Activated CD8-positive, alpha-beta memory T cell treated with anti-CD3 and anti-CD28 coated beads, Interleukin-2, amount 50 U/mL, for 4 hours (primary cell): ENCODE data around the gene AMBP.
"Not testable (repeated sequence)": the region's sequence is repeated elsewhere in the genome, so short reads cannot be mapped to it uniquely, and the experiment has no call there.

Experiments used
- DNase-seq: peaks from one replicate; pipeline ENCODE4 v3.0.0-alpha.2; 2020

Gene AMBP

DNA sequence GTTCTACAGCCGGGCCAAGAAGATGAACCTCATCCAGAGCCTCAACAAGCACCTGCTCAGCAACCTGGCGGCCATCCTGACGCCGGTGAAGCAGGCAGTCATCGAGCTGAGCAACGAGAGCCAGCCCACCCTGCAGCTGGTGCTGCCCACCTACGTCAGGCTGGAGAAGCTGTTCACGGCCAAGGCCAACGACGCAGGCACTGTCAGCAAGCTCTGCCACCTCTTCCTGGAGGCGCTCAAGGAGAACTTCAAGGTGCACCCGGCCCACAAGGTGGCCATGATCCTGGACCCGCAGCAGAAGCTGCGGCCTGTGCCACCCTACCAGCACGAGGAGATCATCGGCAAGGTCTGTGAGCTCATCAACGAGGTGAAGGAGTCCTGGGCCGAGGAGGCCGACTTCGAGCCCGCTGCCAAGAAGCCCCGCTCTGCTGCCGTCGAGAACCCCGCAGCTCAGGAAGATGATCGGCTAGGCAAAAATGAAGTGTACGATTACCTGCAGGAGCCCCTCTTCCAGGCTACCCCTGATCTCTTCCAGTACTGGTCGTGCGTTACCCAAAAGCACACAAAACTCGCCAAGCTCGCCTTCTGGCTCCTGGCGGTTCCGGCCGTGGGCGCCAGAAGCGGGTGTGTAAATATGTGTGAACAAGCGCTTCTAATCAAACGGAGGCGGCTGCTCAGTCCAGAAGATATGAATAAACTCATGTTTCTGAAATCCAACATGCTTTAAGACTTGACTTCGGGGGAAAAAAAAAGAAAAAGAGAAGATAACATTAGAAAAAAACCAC lies 28.5 kb downstream of the AMBP start:
- no peak for DNase-seq

DNA sequence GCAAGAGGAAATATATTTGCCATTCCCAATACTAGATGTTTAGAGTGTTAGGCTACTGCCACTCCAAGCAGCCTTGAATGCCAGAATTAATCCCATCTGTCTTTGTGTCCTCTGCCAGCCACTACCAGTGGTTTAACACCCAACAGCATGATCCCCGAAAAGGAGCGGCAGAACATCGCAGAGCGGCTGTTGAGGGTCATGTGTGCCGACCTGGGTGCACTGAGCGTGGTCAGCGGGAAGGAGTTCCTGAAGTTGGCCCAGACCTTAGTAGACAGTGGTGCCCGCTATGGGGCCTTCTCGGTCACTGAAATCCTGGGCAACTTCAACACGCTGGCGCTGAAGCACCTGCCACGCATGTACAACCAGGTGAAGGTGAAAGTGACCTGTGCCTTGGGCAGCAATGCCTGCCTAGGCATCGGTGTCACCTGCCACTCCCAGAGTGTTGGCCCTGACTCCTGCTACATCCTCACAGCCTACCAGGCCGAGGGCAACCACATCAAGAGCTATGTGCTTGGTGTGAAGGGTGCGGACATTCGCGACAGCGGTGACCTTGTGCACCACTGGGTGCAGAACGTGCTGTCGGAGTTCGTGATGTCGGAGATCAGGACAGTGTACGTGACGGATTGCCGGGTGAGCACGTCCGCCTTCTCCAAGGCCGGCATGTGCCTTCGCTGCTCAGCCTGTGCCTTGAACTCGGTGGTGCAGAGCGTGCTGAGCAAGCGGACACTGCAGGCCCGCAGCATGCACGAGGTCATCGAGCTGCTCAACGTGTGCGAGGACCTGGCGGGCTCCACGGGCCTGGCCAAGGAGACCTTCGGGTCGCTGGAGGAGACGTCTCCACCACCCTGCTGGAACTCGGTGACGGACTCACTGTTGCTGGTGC lies 29.3 kb downstream of the AMBP start:
- no peak for DNase-seq

DNA sequence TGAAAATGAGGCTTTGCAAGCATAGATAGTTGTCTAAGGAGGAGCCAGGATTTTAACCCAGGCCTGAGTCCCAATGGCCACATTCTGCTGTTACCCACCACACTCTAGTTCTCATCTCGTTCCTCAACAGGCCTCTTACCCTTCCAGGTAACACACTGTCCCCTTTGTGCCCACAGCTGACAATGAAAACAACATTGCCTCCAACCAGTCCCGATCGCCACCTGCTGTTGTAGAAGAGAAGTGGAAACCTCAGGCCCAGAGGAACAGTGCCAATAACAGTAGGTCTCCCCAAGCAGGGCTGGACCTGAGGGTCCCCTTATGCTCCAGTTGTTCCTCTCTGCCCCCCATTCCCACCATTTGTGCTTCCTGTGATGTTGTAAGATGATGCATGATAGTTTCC lies 30.4 kb downstream of the AMBP start:
- no peak for DNase-seq

DNA sequence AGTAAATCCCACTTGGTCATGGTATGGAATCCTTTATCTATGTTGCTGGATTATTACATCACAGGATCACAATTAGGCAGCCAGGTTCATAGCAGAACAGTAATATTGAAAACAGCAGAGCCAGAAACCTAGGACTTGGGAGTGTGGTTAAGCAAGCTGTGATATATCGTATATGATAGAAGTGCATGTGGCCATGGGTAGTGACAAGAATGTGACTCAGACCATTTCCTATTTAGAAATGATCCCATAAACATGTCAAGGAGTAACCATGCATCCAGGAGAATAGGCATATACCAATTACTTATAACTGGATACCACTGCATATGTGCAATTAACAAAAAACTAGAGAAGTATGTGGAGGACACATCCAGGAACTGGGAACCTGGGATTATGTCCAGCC lies 31.2 kb downstream of the AMBP start:
- DNase-seq = no peak

DNA sequence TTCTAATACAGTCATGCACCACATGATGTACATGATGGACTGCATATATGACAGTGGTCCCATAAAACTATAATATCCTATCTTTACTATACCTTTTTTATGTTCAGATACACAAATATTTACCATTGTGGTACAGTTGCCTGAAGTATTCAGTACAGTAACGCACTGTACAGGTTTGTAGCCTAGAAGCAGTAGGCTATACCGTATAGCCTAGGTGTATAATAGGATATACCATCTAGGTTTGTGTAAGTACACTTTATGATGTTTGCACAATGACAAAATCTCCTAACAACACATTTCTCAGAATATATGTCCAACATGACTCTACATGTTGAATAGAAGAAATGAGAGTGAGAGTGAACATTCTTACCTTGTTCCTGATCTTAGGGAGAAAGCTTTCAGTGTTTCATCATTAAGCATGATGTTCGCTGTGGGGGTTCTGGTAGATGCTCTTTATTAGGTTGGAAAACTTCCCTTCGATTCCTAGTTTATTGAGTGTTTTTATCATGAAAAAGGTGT lies 31.8 kb downstream of the AMBP start:
- no peak for DNase-seq

DNA sequence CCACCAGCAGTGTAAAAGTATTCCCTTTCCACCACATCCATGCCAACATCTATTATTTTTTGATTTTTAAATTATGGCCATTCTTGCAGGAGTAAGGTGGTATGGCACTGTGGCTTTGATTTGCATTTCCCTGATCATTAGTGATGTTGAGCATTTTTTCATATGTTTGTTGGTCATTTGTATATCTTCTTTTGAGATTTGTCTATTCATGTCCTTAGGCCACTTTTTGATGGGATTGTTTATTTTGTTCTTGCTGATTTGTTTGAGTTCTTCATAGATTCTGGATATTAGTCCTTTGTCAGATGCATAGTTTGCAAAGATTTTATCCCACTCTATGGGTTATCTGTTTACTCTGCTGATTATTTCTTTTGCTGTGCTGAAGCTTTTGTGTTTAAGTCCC lies 34.4 kb downstream of the AMBP start:
- not testable (repeated sequence) for DNase-seq

DNA sequence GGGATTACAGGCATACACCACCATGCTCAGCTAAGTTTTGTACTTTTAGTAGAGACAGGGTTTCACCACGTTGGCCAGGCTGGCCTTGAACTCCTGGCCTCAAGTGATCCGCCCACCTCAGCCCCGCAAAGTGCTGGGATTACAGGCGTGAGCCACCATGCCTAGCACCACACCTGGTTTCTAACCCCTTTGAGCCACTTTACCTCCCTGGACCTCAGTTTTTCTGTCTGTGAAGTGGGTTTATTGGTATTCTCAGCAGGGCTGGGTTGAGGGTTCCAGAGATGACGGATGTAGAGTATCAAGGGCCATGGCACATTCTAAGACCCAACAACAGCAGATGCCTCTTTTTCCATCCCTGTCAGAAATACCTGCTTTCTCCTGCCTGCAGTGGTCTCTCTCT lies 38.6 kb downstream of the AMBP start:
- DNase-seq = no peak

DNA sequence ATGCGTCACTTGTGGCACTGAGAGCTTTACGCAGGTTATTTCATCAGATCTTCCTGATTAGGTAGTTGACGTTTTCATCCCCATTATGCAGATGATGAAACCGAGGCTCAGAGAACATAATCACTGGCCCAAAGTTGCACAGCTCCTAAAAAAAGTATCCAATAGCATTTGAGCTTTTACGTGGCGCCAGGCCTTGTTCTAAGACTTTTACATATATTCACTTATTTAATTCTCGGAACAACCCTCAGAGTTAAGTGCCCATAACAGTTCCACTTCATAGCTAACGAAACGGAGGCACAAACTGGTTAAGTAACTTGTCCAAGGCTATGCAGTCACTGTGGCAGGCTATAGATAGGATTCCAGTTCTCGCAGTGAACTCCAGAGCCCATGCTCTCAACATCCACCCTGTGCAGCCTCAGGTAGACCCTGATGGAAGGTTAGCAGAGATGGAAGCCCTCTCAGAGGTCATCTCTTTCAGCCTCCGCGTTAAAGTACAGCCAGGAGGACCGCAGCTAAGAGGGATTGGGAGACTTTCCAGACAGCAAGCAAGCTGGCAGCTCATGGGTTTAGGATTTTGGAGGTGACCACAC lies 39.3 kb downstream of the AMBP start:
- no peak for DNase-seq

DNA sequence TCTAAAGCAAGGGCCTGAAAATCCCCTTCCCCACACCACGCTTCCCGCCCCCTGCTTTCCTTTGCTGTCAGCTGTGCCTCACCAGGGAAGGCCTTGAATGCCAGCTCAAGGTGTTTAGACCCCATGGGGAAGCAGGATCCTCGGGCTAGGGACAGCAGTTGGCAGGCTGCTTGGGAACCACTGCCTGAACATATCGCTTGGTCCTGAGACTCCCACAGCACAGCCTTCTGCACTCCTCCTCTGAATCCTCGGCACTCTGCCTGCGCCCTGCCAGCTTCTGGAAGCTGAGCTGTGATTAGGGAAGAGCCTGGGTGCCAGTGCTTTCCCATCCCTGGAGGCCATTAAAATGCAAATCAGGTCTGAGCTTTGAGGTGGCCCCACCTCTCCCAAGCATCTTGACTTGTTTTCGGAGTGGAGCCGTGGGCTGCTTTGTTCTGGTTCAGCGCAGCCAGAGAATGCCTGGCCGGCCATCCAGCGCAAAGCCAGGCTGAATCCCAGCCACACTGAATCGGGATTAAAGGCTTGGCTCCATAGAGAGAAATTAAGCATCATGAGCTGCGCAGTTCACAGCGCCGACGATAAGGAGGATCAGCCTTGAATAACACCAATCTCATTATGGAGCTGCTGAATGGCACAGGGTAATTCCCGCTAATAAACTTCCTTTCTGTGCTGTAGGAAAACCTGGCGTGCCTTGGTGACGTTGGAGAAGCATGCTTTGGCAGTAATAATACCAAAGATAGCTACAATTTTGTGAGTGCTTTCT lies 40.0 kb downstream of the AMBP start:
- no peak for DNase-seq

DNA sequence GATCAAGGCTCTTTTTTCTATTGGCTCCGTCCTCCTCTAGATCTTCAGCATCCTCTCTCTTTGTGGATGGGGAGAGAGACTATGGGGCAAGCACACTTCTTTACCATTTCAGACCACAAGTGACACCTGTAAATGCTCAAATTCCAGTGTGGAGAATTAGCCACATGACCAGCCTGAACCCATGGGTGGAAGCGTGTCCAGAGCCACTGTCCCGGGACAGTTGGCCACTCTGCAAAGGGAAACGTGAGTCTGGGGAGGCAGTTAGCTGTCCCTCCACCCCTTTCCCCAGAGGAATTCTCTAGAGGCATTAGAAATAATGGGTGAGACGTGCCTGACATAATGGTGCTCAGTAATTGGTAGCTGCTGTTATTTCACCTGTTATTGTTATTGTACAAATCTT lies 40.9 kb downstream of the AMBP start:
- no peak for DNase-seq

DNA sequence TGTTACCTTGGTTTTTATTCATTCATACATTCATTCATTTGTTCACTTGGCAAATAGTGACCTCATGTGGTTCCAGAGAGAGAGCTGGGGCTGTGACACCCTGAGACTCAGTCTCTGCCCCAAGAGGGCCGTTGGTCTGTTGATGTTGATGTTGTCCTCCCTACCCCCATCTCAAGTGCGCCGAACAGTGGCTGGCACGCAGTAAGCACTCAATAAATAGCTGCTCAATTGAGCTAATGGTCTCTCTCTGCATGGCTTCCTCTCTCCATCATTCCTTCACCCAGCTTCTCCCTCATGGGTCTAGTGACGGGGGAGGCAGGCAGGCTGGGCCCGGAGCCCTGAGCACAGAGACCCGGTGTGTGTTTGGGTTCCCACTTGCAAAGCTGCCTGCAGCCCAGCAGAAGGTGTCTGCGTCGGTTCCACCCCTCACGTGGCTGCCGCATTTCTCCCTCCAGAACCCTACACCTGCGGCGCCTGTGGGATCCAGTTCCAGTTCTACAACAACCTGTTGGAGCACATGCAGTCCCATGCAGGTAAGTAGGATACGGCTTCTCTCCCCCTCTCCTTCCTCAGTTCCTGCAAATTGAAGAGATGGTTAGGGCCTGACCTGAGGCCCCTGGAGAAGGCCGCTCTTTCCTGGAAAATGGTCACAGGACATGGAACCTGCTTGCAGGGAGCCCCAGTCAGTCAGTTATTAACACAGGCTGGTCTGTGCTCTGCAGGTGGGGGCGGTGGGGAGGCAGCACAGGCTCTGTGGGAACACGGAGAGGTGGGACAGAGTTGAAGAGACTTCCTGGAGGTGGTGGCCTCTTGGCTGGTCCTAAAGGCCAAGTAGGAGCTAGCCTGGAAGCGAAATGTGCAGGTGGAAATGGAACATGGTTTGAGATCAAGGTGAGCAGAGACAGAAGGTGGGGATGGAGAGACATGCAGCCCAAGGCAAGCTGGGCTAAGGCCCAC lies 42.0 kb downstream of the AMBP start:
- no peak for DNase-seq

DNA sequence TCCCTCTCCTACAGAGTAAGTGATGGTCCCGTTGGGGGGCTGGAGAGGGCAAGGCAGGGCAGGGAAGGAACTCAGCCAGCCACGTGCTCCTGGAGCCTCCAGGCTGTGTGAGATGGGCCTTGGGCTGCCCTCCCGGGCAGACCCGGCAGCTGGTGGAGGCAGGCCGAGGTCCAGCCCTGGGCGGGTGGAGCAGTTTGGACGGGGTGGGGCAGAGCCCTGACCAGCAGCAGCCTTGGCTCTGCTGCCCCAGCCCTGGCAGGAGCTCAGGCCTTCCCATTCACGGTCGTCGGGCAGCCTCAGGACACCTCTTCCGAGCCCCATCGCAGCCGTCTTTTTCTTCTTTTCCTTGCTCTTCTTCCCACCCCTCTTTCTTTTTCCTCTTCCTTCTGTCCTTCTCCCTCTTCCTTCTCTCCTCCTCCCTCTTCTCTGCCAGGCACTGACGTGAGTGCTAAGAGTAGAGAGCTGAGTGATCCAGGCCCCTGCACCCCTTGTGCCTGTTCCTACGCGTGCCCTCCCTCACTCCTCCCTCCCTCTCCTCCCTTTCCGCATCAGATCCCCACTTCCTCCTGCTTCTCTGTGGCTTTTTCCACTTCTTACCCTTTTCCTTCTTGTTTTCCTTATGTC lies 42.8 kb downstream of the AMBP start:
- DNase-seq = no peak

DNA sequence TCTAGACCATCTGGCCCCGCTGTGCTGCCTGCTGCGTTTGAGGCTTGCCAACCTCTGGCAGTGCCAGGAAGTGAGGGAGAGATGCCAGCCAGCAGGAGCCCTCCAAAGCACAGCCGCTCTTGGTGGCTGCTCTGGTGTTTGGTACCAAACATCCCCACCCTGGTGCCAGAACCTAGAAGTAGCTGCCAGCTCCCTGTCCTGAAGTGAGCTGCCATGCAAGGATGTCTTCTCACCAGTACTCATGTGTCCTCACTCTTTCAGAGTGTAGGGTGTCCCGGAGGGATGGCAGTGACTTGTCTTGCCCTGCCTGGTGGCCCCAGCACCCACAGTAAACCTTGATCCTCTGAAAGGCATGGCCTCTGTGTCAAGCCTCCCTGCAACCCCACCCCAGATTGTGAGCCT lies 43.4 kb downstream of the AMBP start:
- DNase-seq = no peak

DNA sequence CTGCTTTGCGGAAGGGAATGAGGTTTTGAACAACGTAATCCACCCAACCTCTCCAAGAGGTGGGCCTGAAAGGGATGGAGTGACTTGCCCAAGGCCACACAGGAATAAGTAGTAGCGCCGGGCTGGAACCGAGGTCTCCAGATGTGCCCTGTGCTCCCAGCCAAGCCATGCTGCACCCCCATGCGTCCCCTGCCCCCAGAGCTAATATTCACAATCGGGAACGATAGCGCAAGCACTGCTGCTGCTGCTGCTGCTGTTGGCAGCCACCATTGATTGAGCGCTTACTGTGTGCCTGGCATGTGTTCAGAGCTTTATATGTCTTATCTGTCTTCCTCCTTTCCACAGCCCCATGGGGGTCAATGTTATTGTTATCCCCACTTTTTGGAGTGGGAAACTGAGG lies 43.9 kb downstream of the AMBP start:
- DNase-seq = no peak

DNA sequence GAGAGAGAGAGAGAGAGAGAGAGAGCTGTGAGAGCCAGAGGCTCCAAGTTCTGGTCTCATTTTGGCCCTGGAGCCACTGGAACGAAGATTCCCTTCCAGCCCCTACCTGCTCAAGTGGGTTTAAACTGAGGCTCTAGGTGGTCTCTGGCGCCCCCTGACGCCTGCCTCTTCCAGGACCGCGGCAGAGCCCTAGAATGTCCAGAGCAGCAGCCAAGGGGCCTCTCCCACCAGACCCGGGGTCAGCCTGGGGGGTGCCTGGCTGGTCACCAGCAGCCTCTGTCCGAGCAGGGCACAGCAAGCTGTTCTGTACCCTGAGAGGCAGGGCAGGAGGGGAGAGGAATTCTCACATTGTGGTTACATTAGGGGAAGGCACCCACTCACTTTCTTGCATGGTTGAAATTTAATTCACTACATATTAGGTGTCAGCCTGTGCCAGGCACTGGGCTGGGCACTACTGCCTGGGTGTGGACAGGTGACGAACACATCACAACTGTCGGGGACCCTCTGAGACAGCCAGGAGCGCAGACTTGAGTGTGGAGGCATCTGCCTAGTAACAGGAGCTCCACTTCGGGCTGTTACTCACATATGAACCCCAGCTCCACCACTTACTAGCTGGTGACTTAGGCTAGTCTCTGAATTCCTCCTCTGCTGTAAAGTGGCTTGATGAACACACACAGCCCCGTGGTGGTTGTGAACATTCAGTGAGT lies 44.5 kb downstream of the AMBP start:
- DNase-seq = no peak

DNA sequence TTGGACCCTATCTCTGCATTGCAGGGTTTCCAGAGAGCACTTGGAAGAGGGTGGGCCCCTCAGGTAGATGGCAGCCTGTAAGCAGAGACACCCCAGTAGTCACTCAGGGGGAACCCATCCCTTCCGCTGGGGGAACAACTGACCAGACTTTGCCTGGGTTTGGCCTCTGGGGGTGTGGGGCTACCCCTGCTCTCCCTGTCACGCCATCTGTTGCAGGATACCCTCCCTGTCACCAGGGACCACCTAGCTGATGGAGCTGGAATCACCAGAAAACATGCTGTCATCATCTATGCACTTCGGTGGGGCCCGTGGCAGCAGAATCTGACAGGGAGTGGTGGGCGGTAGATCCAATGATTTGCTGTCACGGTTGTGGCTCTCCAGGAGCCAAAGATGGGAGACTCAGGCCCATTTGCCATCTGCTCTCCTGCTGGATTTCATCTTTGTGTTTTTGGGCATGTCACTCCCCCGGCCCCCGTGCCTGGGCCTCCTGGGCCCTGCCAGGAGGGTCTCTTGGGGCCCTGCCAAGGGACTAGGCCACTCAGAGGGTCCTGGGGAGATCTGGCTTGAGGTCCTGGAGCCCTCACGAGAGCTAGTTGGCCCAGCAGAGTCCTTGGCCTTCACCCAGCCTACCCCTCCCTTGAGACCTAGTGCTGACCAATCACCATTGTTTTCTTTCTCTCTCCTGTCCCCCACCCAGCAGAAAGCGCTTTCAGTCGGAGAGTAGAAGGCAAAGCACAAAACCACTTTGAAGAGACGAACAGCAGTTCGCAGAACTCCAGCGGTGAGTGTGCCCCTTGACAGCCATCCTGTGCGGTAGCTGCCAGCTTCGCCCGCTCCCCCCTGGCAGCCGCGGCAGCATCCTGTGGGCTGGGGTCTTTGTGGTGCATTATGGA lies 45.9 kb downstream of the AMBP start:
- DNase-seq = no peak

DNA sequence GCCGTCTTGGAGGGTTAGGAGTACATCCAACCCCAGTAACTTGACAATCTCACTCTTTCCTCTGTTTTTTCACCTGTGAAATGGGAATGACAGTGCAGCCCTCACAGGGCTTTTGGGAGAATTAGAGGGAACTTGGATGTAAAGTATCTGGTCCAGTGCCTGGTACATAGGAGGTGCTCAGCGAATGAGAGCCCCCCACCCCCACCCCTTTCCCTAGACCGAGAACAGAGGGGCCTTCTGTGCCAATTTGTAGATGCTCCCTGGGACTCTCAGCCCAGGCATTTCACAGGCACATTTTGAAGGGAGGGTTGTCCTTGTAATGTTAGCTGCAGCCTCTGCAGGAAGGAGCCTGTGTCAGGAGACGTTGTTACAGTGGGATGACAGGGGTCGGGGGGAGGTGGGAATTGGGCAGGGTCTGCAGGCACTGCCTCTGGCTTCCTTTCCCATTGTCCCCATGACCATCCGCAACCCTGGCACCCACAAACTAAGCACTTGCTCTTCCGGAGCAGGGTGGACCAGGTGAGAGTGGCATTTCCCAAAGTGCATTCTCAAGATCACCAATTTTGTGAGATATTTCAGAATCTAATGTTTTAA lies 47.0 kb downstream of the AMBP start:
- no peak for DNase-seq

DNA sequence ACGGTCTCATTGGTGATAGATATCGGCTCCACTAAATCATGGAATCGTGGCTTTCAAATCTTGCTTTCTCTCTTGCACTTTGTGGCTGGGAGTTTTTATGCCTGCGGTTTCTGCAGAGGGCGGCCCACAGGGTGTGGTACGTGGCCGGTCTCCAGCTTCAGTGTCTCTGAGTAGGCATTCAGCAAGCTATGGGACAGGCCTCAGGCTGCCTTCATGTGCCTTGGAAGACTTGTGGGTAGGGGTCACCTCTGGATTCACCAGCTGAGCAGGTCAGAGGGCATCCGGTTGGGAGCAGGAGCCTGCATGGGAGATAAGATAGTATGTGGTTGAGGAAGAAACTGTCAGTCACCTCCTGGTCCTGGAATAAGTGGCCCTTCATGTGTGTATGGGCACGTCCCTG lies 47.7 kb downstream of the AMBP start:
- no peak for DNase-seq
